GM23248 (cell line): Measurements from ENCODE around the gene CNTNAP1.

ENCODE experiments used
- EZH2 ChIP-seq: fragments of 200-600 bp; sonication (generic); IDR thresholded peaks from 2 replicates; pipeline ENCODE4 v1.6.1; 2018; ENCODE audit warnings: antibody characterized with exemption, mild to moderate bottlenecking; ENCODE audit not compliant: insufficient read depth, poor library complexity, severe bottlenecking
- EZH2phosphoT487 ChIP-seq: fragments of 200-600 bp; sonication (generic); IDR thresholded peaks from 2 replicates; pipeline ENCODE4 v1.6.1; 2018; ENCODE audit warnings: antibody characterized with exemption, moderate library complexity, mild to moderate bottlenecking, low read depth; ENCODE audit not compliant: insufficient read depth

DNA sequence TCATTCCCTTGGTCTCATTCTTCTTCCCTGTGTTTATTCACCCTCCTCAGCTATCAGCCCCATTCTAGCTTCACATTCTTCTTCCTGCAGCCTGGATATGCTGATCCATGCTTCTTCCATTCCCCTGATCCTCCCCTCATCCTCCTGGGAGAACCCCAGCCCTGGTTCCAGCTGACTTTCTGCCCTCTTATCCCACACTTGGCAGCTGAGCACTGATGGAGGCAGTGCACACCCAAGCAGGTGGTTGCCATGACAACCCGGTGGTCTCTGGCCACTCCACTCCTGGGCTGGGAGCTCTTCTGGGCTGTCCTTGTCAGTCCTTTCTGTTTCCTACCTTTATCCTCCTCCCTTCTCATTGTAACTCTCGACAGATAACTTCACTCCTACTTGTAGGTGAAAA lies 40.0 kb upstream of the CNTNAP1 start:
- TF ChIP-seq EZH2phosphoT487 (no peak), EZH2 (no peak)
